BJ (cell line): Measurements from ENCODE around the gene PLS3. TPM values are rescaled to one million over a fixed set of nuclear protein-coding genes. Genes with fewer than 3 reads are reported as not detected.

Experiments used
- CTCF ChIA-PET: fragments of 350-600 bp; formaldehyde crosslinking; extraction: SDS; loops from one replicate; lab custom pipeline; 2021; ENCODE audit warnings: antibody characterized with exemption, inconsistent platforms; lab: Yijun Ruan, JAX
- POLR2A ChIA-PET: fragments of 300-600 bp; sonication (Branson Sonifier 250); formaldehyde crosslinking; extraction: SDS; loops from one replicate; lab custom pipeline; 2021; ENCODE audit warnings: antibody characterized with exemption; lab: Charles Lee
- DNase-seq: peaks from one replicate; pipeline ENCODE4 v3.0.0-alpha.2; 2011; ENCODE audit warnings: low read depth
- H3K27me3 ChIP-seq: 2 replicates; pipeline ENCODE4 v1.6.0; 2011; ENCODE audit warnings: low read length; ENCODE audit not compliant: control insufficient read depth, insufficient read depth
- H3K36me3 ChIP-seq: 2 replicates; pipeline ENCODE4 v1.5.1; 2011; ENCODE audit warnings: low read length; ENCODE audit not compliant: control insufficient read depth, insufficient read depth
- H3K4me3 ChIP-seq: 2 replicates; pipeline ENCODE4 v1.5.1; 2011; ENCODE audit warnings: low read depth, mild to moderate bottlenecking, control low read depth, low read length
- CTCF ChIP-seq: IDR thresholded peaks from 2 replicates; pipeline ENCODE4 v1.5.1; 2011; ENCODE audit warnings: low read depth, mild to moderate bottlenecking, control low read depth, inconsistent platforms, low read length, moderate library complexity; ENCODE audit not compliant: insufficient read depth
- polyA plus RNA-seq: library from polyadenylated mRNA; depleted of rRNA; stranded (reverse); fragments of >200 nt; gene quantifications from 2 replicates; pipeline ENCODE4 v1.2.3, GENCODE V29; 2011

PLS3 gene
- polyA plus RNA-seq, 1 experiment = 67.7 TPM

GRCh38 chrX:115564243-115564642 is 3.3 kb downstream of the PLS3 start:
- no peak for TF ChIP-seq CTCF
- DNase-seq = no peak
- no peak overlapping the region for H3K4me3 ChIP-seq
- CTCF ChIA-PET = interaction anchor here (1.0 kb wide), 1 partner anchor 337 kb away, joined by 3 read pairs; no protein-coding TSS in a partner anchor
- no peaks in the 10 kb centered on the region for H3K27me3 ChIP-seq
- H3K36me3 ChIP-seq = no peaks in the 10 kb centered on the region
- POLR2A ChIA-PET = no interaction called here

GRCh38 chrX:115565888-115566287 is 4.9 kb downstream of the PLS3 start:
- no peaks in the 10 kb centered on the region for H3K36me3 ChIP-seq
- DNase-seq = no peak
- no peak for TF ChIP-seq CTCF
- ChIA-PET POLR2A (no interaction called here), CTCF (no interaction called here)
- no peak overlapping the region for H3K4me3 ChIP-seq
- H3K27me3 ChIP-seq = no peaks in the 10 kb centered on the region

- H3K36me3 ChIP-seq = no peaks in the 10 kb centered on the region
- no peak for TF ChIP-seq CTCF
- CTCF ChIA-PET = no interaction called here
Measured at GRCh38 chrX:115571712-115572111, 10.7 kb downstream of the PLS3 start.

GRCh38 chrX:115573185-115573584 is 12.2 kb downstream of the PLS3 start:
- CTCF ChIA-PET = interaction anchor here (1.2 kb wide), 1 partner anchor 9 kb away, joined by 3 read pairs; no protein-coding TSS in a partner anchor
- no peak for TF ChIP-seq CTCF
- POLR2A ChIA-PET = no interaction called here
- Histone ChIP-seq H3K4me3 (no peak overlapping the region), H3K36me3 (no peaks in the 10 kb centered on the region), H3K27me3 (no peaks in the 10 kb centered on the region)
- DNase-seq = no peak

More at GRCh38 chrX:115571712-115572111, 10.7 kb downstream of the PLS3 start:
- H3K27me3 ChIP-seq = no peaks in the 10 kb centered on the region
- DNase-seq = no peak
- POLR2A ChIA-PET = no interaction called here
- H3K4me3 ChIP-seq = no peak overlapping the region

GRCh38 chrX:115576676-115577075 is 15.7 kb downstream of the PLS3 start:
- Histone ChIP-seq H3K27me3 (no peaks in the 10 kb centered on the region), H3K36me3 (no peaks in the 10 kb centered on the region), H3K4me3 (no peak overlapping the region)
- ChIA-PET POLR2A (no interaction called here), CTCF (no interaction called here)
- no peak for DNase-seq
- TF ChIP-seq CTCF = no peak
